NCI-H345 (cell line): ENCODE results near the gene GZMB.
"Not testable (repeated sequence)": the region's sequence is repeated elsewhere in the genome, so short reads cannot be mapped to it uniquely, and the experiment has no call there.

Experiments used
- DNase-seq: peaks from one replicate; lab custom pipeline; 2025; lab: John Stamatoyannopoulos, UW

GZMB gene

GRCh38 chr14:24634158-24634557 lies at the start of gene GZMB:
Gene GZMB (minus strand): TSS chr14:24634190. CDS start chr14:24634160, 30 bp downstream.
- no peak for DNase-seq

GRCh38 chr14:24681056-24681455 lies 47.1 kb upstream of the GZMB start:
- no peak for DNase-seq

GRCh38 chr14:24680516-24680915 lies 46.5 kb upstream of the GZMB start:
- no peak for DNase-seq

GRCh38 chr14:24679248-24679961 lies 45.4 kb upstream of the GZMB start:
- DNase-seq, result no peak

GRCh38 chr14:24678801-24679247 lies 44.8 kb upstream of the GZMB start:
- DNase-seq, result peak; percentile 88

- DNase-seq, result no peak
These were observed 44.0 kb upstream of the GZMB start for GRCh38 chr14:24677956-24678355.

- DNase-seq, result no peak
These were observed 40.4 kb upstream of the GZMB start for GRCh38 chr14:24674204-24674970.

- DNase-seq, result no peak
These were observed 39.7 kb upstream of the GZMB start for GRCh38 chr14:24673534-24674203.

GRCh38 chr14:24673059-24673458 lies 39.1 kb upstream of the GZMB start:
- no peak for DNase-seq

- DNase-seq, result no peak
These were observed 36.6 kb upstream of the GZMB start for GRCh38 chr14:24670594-24670993.

- DNase-seq, result no peak
These were observed 35.7 kb upstream of the GZMB start for GRCh38 chr14:24669651-24670050.

GRCh38 chr14:24665440-24665991 lies 31.5 kb upstream of the GZMB start:
- no peak for DNase-seq

GRCh38 chr14:24664366-24664765 lies 30.4 kb upstream of the GZMB start:
- DNase-seq, result no peak

GRCh38 chr14:24662753-24663152 lies 28.8 kb upstream of the GZMB start:
- DNase-seq, result no peak

- DNase-seq, result no peak
These were observed 26.1 kb upstream of the GZMB start for GRCh38 chr14:24659916-24660570.

GRCh38 chr14:24648361-24648760 lies 14.4 kb upstream of the GZMB start:
- DNase-seq, result not testable (repeated sequence)

- DNase-seq, result no peak
These were observed 5.9 kb upstream of the GZMB start for GRCh38 chr14:24639905-24640304.

- no peak for DNase-seq
These were observed 5.3 kb upstream of the GZMB start for GRCh38 chr14:24639270-24639669.

GRCh38 chr14:24633353-24633752 lies 637 bp downstream of the GZMB start:
- no peak for DNase-seq

GRCh38 chr14:24632761-24633160 lies 1.2 kb downstream of the GZMB start:
- DNase-seq, result no peak

- no peak for DNase-seq
These were observed 1.7 kb downstream of the GZMB start for GRCh38 chr14:24632336-24632735.

GRCh38 chr14:24631749-24632335 lies 2.1 kb downstream of the GZMB start:
- DNase-seq, result no peak
